A673 (cell line): ENCODE data around the gene HBA2. TPM values are rescaled to one million over a fixed set of nuclear protein-coding genes. Genes with fewer than 3 reads are reported as not detected.
"Not testable (repeated sequence)": the region's sequence is repeated elsewhere in the genome, so short reads cannot be mapped to it uniquely, and the experiment has no call there.

ENCODE experiments used
- BruUV-seq: library from RNA; stranded (reverse); fragments of 400-500 nt; replicated peaks from 2 replicates; lab custom pipeline; 2021; lab: Mats Ljungman, UMichigan
- CTCF ChIA-PET: fragments of 300-600 bp; sonication (Branson Sonifier 250); formaldehyde crosslinking; loops from one replicate; lab custom pipeline; 2022; ENCODE audit warnings: antibody characterized with exemption; lab: Charles Lee
- POLR2A ChIA-PET: fragments of 300-600 bp; sonication (Branson Sonifier 250); formaldehyde crosslinking; loops from one replicate; lab custom pipeline; 2022; ENCODE audit warnings: antibody characterized with exemption; ENCODE audit not compliant: low non-redundant PET; lab: Charles Lee
- DNase-seq: peaks from one replicate; pipeline ENCODE4 v3.0.0-alpha.2; 2015; ENCODE audit warnings: low spot score
- H3K27ac ChIP-seq: fragments of 200-600 bp; sonication (generic); 2 replicates; pipeline ENCODE4 v1.5.1; 2016; ENCODE audit warnings: mixed run types, low read depth, mild to moderate bottlenecking, mixed read lengths, antibody characterized with exemption, low read length; ENCODE audit not compliant: poor library complexity, severe bottlenecking
- H3K27me3 ChIP-seq: fragments of 200-600 bp; sonication (generic); replicated peaks from 2 replicates; pipeline ENCODE4 v1.6.1; 2017; ENCODE audit warnings: mixed run types, low read depth, mild to moderate bottlenecking, mixed read lengths, antibody characterized with exemption, low read length; ENCODE audit not compliant: insufficient read depth, poor library complexity
- H3K36me3 ChIP-seq: fragments of 200-600 bp; sonication (generic); 2 replicates; pipeline ENCODE4 v1.6.1; 2016; ENCODE audit warnings: mixed run types, mild to moderate bottlenecking, mixed read lengths, antibody characterized with exemption, low read length; ENCODE audit not compliant: insufficient read depth, poor library complexity, severe bottlenecking
- H3K4me1 ChIP-seq: fragments of 200-600 bp; sonication (generic); 2 replicates; pipeline ENCODE4 v1.6.1; 2017; ENCODE audit warnings: mixed run types, mild to moderate bottlenecking, mixed read lengths, antibody characterized with exemption, low read length; ENCODE audit not compliant: insufficient read depth, poor library complexity, severe bottlenecking
- H3K4me3 ChIP-seq: fragments of 200-600 bp; sonication (generic); 2 replicates; pipeline ENCODE4 v1.5.1; 2016; ENCODE audit warnings: low read depth, mixed run types, mild to moderate bottlenecking, mixed read lengths, low read length; ENCODE audit not compliant: poor library complexity, severe bottlenecking
- H3K9me3 ChIP-seq: fragments of 200-600 bp; sonication (generic); 2 replicates; pipeline ENCODE4 v1.6.1; 2016; ENCODE audit warnings: mixed run types, low read depth, mild to moderate bottlenecking, mixed read lengths, antibody characterized with exemption, low read length; ENCODE audit not compliant: poor library complexity, severe bottlenecking
- EZH2 ChIP-seq: fragments of 200-600 bp; sonication (generic); IDR thresholded peaks from 2 replicates; pipeline ENCODE4 v1.6.1; 2017; ENCODE audit warnings: borderline replicate concordance, low read depth, mild to moderate bottlenecking, mixed read lengths, antibody characterized with exemption, low read length; ENCODE audit not compliant: poor library complexity, severe bottlenecking
- intact Hi-C: fragments of 100-400 bp; cut with micrococcal nuclease; formaldehyde crosslinking; loops from one replicate; pipeline ENCODE4 v1.10.0; 2022; ENCODE audit not compliant: unreplicated experiment
- total RNA-seq: library from RNA; stranded (reverse); gene quantifications from 2 replicates; pipeline ENCODE4 v1.2.3, GENCODE V29; 2021
- TF ChIP-seq, protein P1 (sequence below): fragments of 300-800, 200-600 bp; sonication (generic); conservative IDR thresholded peaks from 2 replicates; pipeline ENCODE4 v1.5.1; 2017; ENCODE audit warnings: low read depth, mild to moderate bottlenecking, antibody characterized with exemption, low read length, moderate library complexity, mixed read lengths

Gene HBA2
- total RNA-seq, 1 experiment from 2014 or later, result 6.1 TPM

DNA sequence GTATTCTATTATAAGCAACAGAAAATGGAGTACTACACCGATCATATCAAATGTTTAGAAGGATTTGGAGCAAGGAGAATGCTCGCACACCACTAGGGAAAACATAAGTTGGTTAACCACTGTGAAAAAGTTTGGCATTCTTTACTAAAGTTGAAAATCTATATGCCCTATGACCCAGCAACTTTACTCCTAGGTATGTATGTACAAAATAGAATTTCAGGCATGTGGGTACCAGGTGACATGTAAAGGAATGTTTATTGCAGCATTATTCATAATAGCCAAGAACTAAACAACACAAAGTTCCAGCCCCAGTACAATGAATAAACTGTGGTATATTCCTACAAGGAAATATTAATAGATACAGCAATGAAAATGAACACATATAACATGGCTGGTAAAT is 26.0 kb upstream of the HBA2 start:
- H3K36me3 ChIP-seq, result no peaks in the 10 kb centered on the region
- intact Hi-C loops, result no loop called here
- BruUV-seq, result no TSS peak
- H3K27ac ChIP-seq, result no peak overlapping the region
- POLR2A ChIA-PET, result no interaction called here
- H3K27me3 ChIP-seq, result no peaks in the 10 kb centered on the region
- no peaks in the 10 kb centered on the region for H3K9me3 ChIP-seq
- DNase-seq, result no peak
- no peaks in the 10 kb centered on the region for H3K4me1 ChIP-seq
- no peak overlapping the region for H3K4me3 ChIP-seq
- CTCF ChIA-PET, result no interaction called here
- TF ChIP-seq, protein P1, sequence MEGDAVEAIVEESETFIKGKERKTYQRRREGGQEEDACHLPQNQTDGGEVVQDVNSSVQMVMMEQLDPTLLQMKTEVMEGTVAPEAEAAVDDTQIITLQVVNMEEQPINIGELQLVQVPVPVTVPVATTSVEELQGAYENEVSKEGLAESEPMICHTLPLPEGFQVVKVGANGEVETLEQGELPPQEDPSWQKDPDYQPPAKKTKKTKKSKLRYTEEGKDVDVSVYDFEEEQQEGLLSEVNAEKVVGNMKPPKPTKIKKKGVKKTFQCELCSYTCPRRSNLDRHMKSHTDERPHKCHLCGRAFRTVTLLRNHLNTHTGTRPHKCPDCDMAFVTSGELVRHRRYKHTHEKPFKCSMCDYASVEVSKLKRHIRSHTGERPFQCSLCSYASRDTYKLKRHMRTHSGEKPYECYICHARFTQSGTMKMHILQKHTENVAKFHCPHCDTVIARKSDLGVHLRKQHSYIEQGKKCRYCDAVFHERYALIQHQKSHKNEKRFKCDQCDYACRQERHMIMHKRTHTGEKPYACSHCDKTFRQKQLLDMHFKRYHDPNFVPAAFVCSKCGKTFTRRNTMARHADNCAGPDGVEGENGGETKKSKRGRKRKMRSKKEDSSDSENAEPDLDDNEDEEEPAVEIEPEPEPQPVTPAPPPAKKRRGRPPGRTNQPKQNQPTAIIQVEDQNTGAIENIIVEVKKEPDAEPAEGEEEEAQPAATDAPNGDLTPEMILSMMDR, result no peak
- no peak for TF ChIP-seq EZH2

GRCh38 chr16:149024-149660 is 23.5 kb upstream of the HBA2 start:
- BruUV-seq, result no TSS peak
- no peak for TF ChIP-seq EZH2
- TF ChIP-seq, protein P1, result no peak

GRCh38 chr16:152141-153128 is 20.2 kb upstream of the HBA2 start, which contains the start of gene HBZ:
Gene HBZ (plus strand): TSS chr16:152644. CDS start chr16:152910, 266 bp downstream.
- no peak within 1 kb of the TSS for H3K27ac ChIP-seq
- ChIA-PET POLR2A (no interaction called here), CTCF (no interaction called here)
- H3K4me3 ChIP-seq, result no peak within 1 kb of the TSS
- H3K4me1 ChIP-seq, result no peaks in the 10 kb centered on the region
- BruUV-seq, result no TSS peak
- no peak for TF ChIP-seq EZH2
- TF ChIP-seq, protein P1, result no peak
- no peaks in the 10 kb centered on the region for H3K9me3 ChIP-seq
- no peaks in the 10 kb centered on the region for H3K36me3 ChIP-seq
- no peaks in the 10 kb centered on the region for H3K27me3 ChIP-seq
- no peak for DNase-seq
- intact Hi-C loops, result no loop called here

More at GRCh38 chr16:149024-149660, 23.5 kb upstream of the HBA2 start:
- H3K27me3 ChIP-seq, result no peaks in the 10 kb centered on the region
- CTCF ChIA-PET, result interaction anchor here (0.7 kb wide), 1 partner anchor 270 kb away, joined by 3 read pairs; no protein-coding TSS in a partner anchor
- no peak overlapping the region for H3K27ac ChIP-seq
- no peaks in the 10 kb centered on the region for H3K4me1 ChIP-seq
- intact Hi-C loops, result no loop called here
- DNase-seq, result no peak
- POLR2A ChIA-PET, result interaction anchor here (0.7 kb wide), 1 partner anchor 29 kb away, joined by 4 read pairs; no protein-coding TSS in a partner anchor
- H3K36me3 ChIP-seq, result no peaks in the 10 kb centered on the region
- H3K4me3 ChIP-seq, result no peak overlapping the region
- no peaks in the 10 kb centered on the region for H3K9me3 ChIP-seq

DNA sequence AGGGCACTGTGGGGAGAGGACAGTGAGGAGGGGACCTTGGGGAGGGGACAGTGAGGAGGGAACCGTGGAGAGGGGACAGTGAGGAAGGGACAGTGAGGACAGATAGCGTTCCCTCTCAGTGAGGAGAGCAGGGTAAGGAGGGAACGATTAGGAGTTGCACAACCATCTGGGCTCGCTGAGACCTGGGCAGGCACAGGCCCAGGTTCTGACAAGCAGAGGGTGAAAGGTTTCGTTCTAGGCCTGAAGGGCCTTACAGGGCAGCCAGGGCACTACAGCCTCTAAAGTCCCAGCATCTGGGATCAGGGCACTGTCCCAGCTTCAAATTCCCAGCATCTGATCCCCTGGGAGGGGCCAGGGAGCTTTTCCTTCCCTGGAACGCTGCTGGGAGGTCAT is 19.6 kb upstream of the HBA2 start:
- H3K4me1 ChIP-seq, DNase-seq, BruUV-seq, POLR2A ChIA-PET, H3K36me3 ChIP-seq, CTCF ChIA-PET, H3K9me3 ChIP-seq, H3K4me3 ChIP-seq, H3K27ac ChIP-seq, H3K27me3 ChIP-seq, intact Hi-C loops: not testable (repeated sequence)

DNA sequence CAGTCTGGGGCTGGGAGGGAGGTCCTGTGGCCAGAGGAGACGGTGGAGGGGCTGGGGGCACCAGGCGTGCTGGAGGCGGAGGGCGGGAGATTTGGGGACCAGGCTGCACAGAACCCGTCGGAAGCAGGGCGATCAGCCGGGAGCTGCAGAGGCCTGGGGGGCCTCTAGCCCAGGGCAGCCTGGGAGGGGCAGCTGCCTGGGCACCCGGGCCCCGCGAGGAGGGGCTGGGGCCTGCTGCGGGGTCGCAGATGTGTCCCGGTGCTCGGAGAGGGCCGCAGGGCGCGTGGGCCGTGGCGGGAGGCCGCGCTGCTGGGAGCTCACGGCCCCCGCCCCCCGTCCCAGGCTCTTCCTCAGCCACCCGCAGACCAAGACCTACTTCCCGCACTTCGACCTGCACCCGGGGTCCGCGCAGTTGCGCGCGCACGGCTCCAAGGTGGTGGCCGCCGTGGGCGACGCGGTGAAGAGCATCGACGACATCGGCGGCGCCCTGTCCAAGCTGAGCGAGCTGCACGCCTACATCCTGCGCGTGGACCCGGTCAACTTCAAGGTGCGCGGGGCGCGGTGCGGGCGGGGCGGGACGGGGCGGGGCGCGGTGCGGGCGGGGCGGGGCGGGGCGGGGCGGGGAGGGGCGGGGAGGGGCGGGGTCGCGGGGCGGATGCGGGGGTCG is 19.0 kb upstream of the HBA2 start:
- DNase-seq, H3K9me3 ChIP-seq, H3K4me3 ChIP-seq, intact Hi-C loops, H3K27me3 ChIP-seq, BruUV-seq, POLR2A ChIA-PET, H3K36me3 ChIP-seq, H3K4me1 ChIP-seq, CTCF ChIA-PET, H3K27ac ChIP-seq: not testable (repeated sequence)
